ENCODE data around the gene TBCEL.

DNA sequence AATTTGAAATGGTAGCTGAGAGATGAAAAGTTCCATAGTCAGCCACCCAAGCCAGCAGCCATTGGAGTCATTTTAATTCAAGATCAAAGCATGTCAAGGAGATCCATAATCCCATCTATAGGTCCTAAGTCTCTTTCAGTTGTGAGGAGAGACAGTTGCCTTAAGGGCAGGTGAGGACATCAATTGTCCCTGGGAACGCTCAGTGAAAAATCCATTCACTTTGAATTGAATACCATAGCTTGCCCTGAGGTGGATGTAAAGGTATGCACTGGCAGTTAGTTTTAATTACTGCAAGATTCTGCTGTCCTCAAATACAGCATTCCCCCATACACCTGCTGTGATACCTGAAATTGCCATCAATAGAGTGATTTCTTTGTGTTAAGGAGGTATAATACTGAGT, 25.3 kb upstream of the TBCEL start:
- TF ChIP-seq, protein P1, sequence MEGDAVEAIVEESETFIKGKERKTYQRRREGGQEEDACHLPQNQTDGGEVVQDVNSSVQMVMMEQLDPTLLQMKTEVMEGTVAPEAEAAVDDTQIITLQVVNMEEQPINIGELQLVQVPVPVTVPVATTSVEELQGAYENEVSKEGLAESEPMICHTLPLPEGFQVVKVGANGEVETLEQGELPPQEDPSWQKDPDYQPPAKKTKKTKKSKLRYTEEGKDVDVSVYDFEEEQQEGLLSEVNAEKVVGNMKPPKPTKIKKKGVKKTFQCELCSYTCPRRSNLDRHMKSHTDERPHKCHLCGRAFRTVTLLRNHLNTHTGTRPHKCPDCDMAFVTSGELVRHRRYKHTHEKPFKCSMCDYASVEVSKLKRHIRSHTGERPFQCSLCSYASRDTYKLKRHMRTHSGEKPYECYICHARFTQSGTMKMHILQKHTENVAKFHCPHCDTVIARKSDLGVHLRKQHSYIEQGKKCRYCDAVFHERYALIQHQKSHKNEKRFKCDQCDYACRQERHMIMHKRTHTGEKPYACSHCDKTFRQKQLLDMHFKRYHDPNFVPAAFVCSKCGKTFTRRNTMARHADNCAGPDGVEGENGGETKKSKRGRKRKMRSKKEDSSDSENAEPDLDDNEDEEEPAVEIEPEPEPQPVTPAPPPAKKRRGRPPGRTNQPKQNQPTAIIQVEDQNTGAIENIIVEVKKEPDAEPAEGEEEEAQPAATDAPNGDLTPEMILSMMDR (IDR thresholded peaks at IDR 0.05; ENCODE audit: insufficient read depth, low read length, poor library complexity, severe bottlenecking), result no peak
- no peak for TF ChIP-seq EZH2phosphoT487 (conservative IDR thresholded peaks at IDR 0.05; ENCODE audit: low read length)

Data from SU-DHL-6 (cell line).